GM19193 (cell line): ENCODE data around the gene UBXN6.

Experiments
- POLR2A ChIP-seq: IDR thresholded peaks from 4 replicates; pipeline ENCODE4 v1.6.1; 2011; ENCODE audit not compliant: insufficient read depth, insufficient read length; ENCODE audit errors: extremely low read depth

Gene UBXN6

GRCh38 chr19:4442819-4443146, 14.8 kb downstream of the UBXN6 start:
- TF ChIP-seq POLR2A, result no peak

GRCh38 chr19:4441994-4442818, 15.4 kb downstream of the UBXN6 start:
- peak; percentile 14 for TF ChIP-seq POLR2A

GRCh38 chr19:4439243-4439642, 18.4 kb downstream of the UBXN6 start:
- no peak for TF ChIP-seq POLR2A

GRCh38 chr19:4437103-4437502, 20.5 kb downstream of the UBXN6 start:
- TF ChIP-seq POLR2A, result no peak

- no peak for TF ChIP-seq POLR2A
Measured at GRCh38 chr19:4436231-4436630, 21.4 kb downstream of the UBXN6 start.

GRCh38 chr19:4434391-4434790, 23.2 kb downstream of the UBXN6 start:
- no peak for TF ChIP-seq POLR2A

- no peak for TF ChIP-seq POLR2A
Measured at GRCh38 chr19:4432918-4433506, 24.6 kb downstream of the UBXN6 start.

- TF ChIP-seq POLR2A, result peak; percentile 28
Measured at GRCh38 chr19:4431808-4432674, 25.6 kb downstream of the UBXN6 start.

- TF ChIP-seq POLR2A, result no peak
Measured at GRCh38 chr19:4431296-4431695, 26.3 kb downstream of the UBXN6 start.

- no peak for TF ChIP-seq POLR2A
Measured at GRCh38 chr19:4430760-4431159, 26.8 kb downstream of the UBXN6 start.

GRCh38 chr19:4429771-4430171, 27.8 kb downstream of the UBXN6 start:
- no peak for TF ChIP-seq POLR2A

GRCh38 chr19:4429256-4429655, 28.3 kb downstream of the UBXN6 start:
- no peak for TF ChIP-seq POLR2A

- TF ChIP-seq POLR2A, result no peak
Measured at GRCh38 chr19:4428326-4428975, 29.1 kb downstream of the UBXN6 start.

GRCh38 chr19:4425537-4425936, 32.1 kb downstream of the UBXN6 start:
- TF ChIP-seq POLR2A, result no peak
